HEK293 (cell line): ENCODE measurements around the gene SLC29A3.
A peak's percentile ranks its signal among the peaks of the same experiment; 100 is the strongest.

Experiments
- CTCF ChIP-seq: fragments of 450-650 bp; formaldehyde crosslinking; IDR thresholded peaks from 2 replicates; pipeline ENCODE4 v1.5.1; 2016; ENCODE audit warnings: missing biosample characterization, missing genetic modification characterization
- PRDM2 ChIP-seq: fragments of 450-650 bp; formaldehyde crosslinking; IDR thresholded peaks from 2 replicates; pipeline ENCODE4 v1.5.1; 2016; ENCODE audit warnings: missing biosample characterization, missing genetic modification characterization, borderline replicate concordance
- ZBTB21 ChIP-seq: fragments of 450-650 bp; formaldehyde crosslinking; IDR thresholded peaks from 2 replicates; pipeline ENCODE4 v1.5.1; 2017; ENCODE audit warnings: missing biosample characterization, missing genetic modification characterization
- ZNF121 ChIP-seq: fragments of 450-650 bp; formaldehyde crosslinking; IDR thresholded peaks from 2 replicates; pipeline ENCODE4 v1.5.1; 2016; ENCODE audit warnings: missing biosample characterization, missing genetic modification characterization
- ZNF558 ChIP-seq: fragments of 450-650 bp; formaldehyde crosslinking; IDR thresholded peaks from 2 replicates; pipeline ENCODE4 v1.5.1; 2016; ENCODE audit warnings: missing biosample characterization, missing genetic modification characterization

DNA sequence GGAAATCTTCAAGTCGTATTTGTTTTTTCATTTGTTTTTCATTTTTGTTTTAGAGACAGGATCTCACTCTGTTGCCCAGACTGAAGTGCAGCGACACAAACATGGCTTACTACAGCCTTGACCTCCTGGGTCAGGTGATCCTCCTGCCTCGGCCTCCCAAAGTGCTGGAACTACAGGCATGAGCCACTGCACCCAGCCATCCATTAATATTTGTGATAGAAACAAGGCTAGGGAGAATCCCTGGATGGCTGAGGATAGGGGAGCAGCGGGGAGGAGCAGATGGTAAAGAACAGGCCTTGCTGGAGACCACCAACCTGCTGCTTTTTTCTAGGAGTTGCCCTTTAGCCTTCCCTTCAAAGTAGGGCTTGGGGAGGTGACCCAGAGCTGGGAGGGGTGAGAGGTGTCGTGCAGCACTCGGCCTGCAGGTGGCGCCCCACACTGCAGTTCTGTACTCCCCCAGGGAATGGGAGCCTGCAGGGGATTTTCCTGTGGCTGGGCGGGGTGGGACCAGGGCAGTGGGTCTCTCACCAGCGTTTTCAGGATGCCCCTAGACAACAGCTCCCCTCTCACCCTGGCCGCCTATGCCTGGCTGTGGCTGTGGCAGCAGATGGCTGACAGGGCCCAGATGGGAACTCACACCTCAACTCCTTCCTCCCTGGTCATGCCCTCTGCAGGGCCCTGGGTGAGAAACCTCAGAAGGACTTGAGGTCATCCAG lies 65.1 kb downstream of the SLC29A3 start:
- no peak for TF ChIP-seq PRDM2
- TF ChIP-seq CTCF, result peak; percentile 83
- TF ChIP-seq ZBTB21 (tag by site-specific recombination), result no peak
- no peak for TF ChIP-seq ZNF558 (tag by site-specific recombination)
- no peak for TF ChIP-seq ZNF121 (tag by site-specific recombination)
